Thyroid gland (tissue), 4 donors: Measurements from ENCODE around the gene ADAD2. TPM values are rescaled to one million over a fixed set of nuclear protein-coding genes. Genes with fewer than 3 reads are reported as not detected.
A peak's percentile ranks its signal among the peaks of the same experiment; 100 is the strongest.

ENCODE experiments used
- DNase-seq, 2 donors: peaks; one replicate each; pipeline ENCODE4 v3.0.0-alpha.2; 2019
- H3K27ac ChIP-seq, 3 donors: fragments of 200-600 bp; sonication (generic); 1 replicate in 2 of 3; 2 replicates in 1 of 3; pipeline ENCODE4 v1.5.1; 2016 to 2019; ENCODE audit warnings: mild to moderate bottlenecking in 1 of 3, moderate library complexity in 1 of 3
- H3K27me3 ChIP-seq: fragments of 200-600 bp; sonication (generic); one replicate; pipeline ENCODE4 v1.5.1; 2019
- H3K36me3 ChIP-seq, 2 donors: fragments of 200-600 bp; sonication (generic); one replicate each; pipeline ENCODE4 v1.5.1; 2016 to 2019
- H3K4me1 ChIP-seq, 2 donors: fragments of 200-600 bp; sonication (generic); one replicate each; pipeline ENCODE4 v1.5.1; 2017 to 2019
- H3K4me3 ChIP-seq, 3 donors: fragments of 200-600 bp; sonication (generic); replicated peaks in 1 of 3; 1 replicate in 2 of 3; 2 replicates in 1 of 3; pipeline ENCODE4 v1.5.1; 2016; ENCODE audit warnings: mild to moderate bottlenecking in 1 of 3
- H3K9me3 ChIP-seq: fragments of 200-600 bp; sonication (generic); one replicate; pipeline ENCODE4 v1.5.1; 2017
- CTCF ChIP-seq, 6 experiments: fragments of 200-600 bp in 3 of 6; fragments of 450-650 bp in 3 of 6; sonication (generic) in 3 of 6; IDR thresholded peaks; one replicate each; pipeline ENCODE4 v1.5.1; 2016 to 2019; ENCODE audit warnings: antibody characterized with exemption in 6 of 6, mild to moderate bottlenecking in 2 of 6, inconsistent platforms in 1 of 6, moderate library complexity in 1 of 6
- POLR2A ChIP-seq, 2 donors: fragments of 450-650 bp; IDR thresholded peaks; one replicate each; pipeline ENCODE4 v1.6.1; 2017; ENCODE audit warnings: antibody characterized with exemption in 2 of 2, mild to moderate bottlenecking in 2 of 2, moderate library complexity in 1 of 2
- WGBS, 2 donors: methylation state at CpG; one replicate each; pipeline ENCODE4 v1.1.5; 2017; 5-methylcytosine and 5-hydroxymethylcytosine counted together
- intact Hi-C: fragments of 100-400 bp; cut with DNase I; formaldehyde crosslinking; loops from one replicate; pipeline ENCODE4 v1.15.1; 2023
- total RNA-seq, 4 donors: library from RNA; depleted of rRNA; stranded (reverse); fragments of >200 nt; gene quantifications; one replicate each; pipeline ENCODE4 v1.2.3, GENCODE V29; 2016

Gene ADAD2
- total RNA-seq, 4 donors from 2014 or later = 0.24 to 0.78 (median 0.54) TPM

DNA sequence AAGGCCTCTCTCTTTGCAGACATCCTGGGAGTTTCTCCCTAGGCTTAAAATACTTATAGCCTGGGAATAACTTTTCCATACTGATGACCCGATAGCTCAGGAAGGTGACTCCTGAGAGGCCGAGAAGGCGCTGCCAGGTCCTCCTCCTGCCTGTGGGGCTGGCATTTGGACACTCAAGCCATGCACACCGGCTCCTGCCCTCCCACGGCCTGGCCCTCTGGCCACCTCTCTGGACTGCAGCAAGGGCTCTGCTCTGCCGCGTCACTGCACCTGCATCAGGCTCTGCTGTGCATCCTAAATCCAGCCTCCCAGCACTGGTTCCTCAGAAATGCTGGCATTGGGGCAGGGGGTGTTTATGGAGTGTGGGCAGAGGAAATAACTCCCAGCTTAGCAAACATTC is 34.6 kb downstream of the ADAD2 start:
- intact Hi-C loops = no loop called here
- H3K27me3 ChIP-seq = no peaks in the 10 kb centered on the region
- no peak for DNase-seq
- TF ChIP-seq POLR2A (IDR thresholded peaks at IDR 0.05) = no peak
- TF ChIP-seq CTCF (IDR thresholded peaks at IDR 0.05) = no peak
- H3K4me3 ChIP-seq = no peak overlapping the region
- peaks cover 12 to 16% of the 10 kb centered on the region in 2 donors for H3K4me1 ChIP-seq
- WGBS, 2 donors = 82 to 85% methylated on average over 7 of the region's 7 CpGs
- H3K36me3 ChIP-seq = no peaks in the 10 kb centered on the region
- no peaks in the 10 kb centered on the region for H3K9me3 ChIP-seq
- H3K27ac ChIP-seq = no peak overlapping the region

DNA sequence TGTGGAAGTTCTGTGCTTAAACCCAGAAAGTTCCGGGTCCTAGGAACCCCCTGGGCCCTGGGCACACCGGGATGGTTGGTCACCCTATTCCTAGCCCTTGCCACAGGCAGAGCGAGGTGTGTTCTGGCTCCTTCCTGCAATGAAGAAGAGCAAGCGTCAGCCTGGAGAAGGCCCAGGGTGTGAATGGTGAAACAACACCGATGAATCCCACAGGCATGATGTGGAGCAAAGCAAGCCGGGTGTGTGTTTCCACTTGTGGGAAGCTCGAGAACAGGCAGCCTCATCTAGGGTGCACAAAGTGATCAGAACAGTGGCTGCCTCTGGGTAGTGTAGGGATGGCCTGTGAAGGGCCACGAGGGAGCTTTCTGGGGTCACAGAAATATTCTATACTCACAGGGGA is 35.1 kb downstream of the ADAD2 start:
- no peak for DNase-seq
- Histone ChIP-seq H3K36me3 (no peaks in the 10 kb centered on the region), H3K9me3 (no peaks in the 10 kb centered on the region), H3K27me3 (no peaks in the 10 kb centered on the region), H3K4me3 (no peak overlapping the region), H3K4me1 (peaks cover 12 to 16% of the 10 kb centered on the region in 2 donors), H3K27ac (no peak overlapping the region)
- TF ChIP-seq CTCF (IDR thresholded peaks at IDR 0.05) (no peak), POLR2A (IDR thresholded peaks at IDR 0.05) (no peak)
- WGBS, 2 donors = 74 to 85% methylated on average over 8 of the region's 8 CpGs
- intact Hi-C loops = no loop called here

- TF ChIP-seq POLR2A (IDR thresholded peaks at IDR 0.05) (no peak), CTCF (IDR thresholded peaks at IDR 0.05) (no peak)
- intact Hi-C loops = no loop called here
- DNase-seq = no peak
- WGBS, 2 donors = 91 to 94% methylated on average over 6 of the region's 6 CpGs
- peak overlapping the region; percentile 58 to 78 (median 72) for H3K27ac ChIP-seq
- peaks cover 12 to 16% of the 10 kb centered on the region in 2 donors for H3K4me1 ChIP-seq
- no peaks in the 10 kb centered on the region for H3K36me3 ChIP-seq
- H3K27me3 ChIP-seq = no peaks in the 10 kb centered on the region
- no peaks in the 10 kb centered on the region for H3K9me3 ChIP-seq
- no peak overlapping the region for H3K4me3 ChIP-seq
Measured at GRCh38 chr16:84227548-84227947, 36.6 kb downstream of the ADAD2 start.

- 15% methylated on average over 11 to 17 of the region's 18 CpGs for WGBS, 2 donors
- no peaks in the 10 kb centered on the region for H3K9me3 ChIP-seq
- no peaks in the 10 kb centered on the region for H3K27me3 ChIP-seq
- intact Hi-C loops = no loop called here
- no peaks in the 10 kb centered on the region for H3K36me3 ChIP-seq
- H3K27ac ChIP-seq = peak overlapping the region; percentile 52 to 78 (median 72)
- no peak overlapping the region for H3K4me3 ChIP-seq
- peak; percentile 93 to 96 for DNase-seq
- peaks cover 12 to 16% of the 10 kb centered on the region in 2 donors for H3K4me1 ChIP-seq
- no peak for TF ChIP-seq POLR2A (IDR thresholded peaks at IDR 0.05)
- TF ChIP-seq CTCF (IDR thresholded peaks at IDR 0.05) = no peak
Measured at GRCh38 chr16:84228256-84228838, 37.4 kb downstream of the ADAD2 start.

GRCh38 chr16:84229471-84229870 is 38.5 kb downstream of the ADAD2 start:
- Histone ChIP-seq H3K4me1 (peaks cover 12 to 16% of the 10 kb centered on the region in 2 donors), H3K36me3 (no peaks in the 10 kb centered on the region), H3K4me3 (no peak overlapping the region), H3K27ac (no peak overlapping the region), H3K27me3 (no peaks in the 10 kb centered on the region), H3K9me3 (no peaks in the 10 kb centered on the region)
- intact Hi-C loops = no loop called here
- DNase-seq = no peak
- TF ChIP-seq POLR2A (IDR thresholded peaks at IDR 0.05) (no peak), CTCF (IDR thresholded peaks at IDR 0.05) (no peak)
- WGBS, 2 donors = 93% methylated on average over 11 of the region's 11 CpGs
